Measurements from ENCODE around the gene RCBTB2. TPM values are rescaled to one million over a fixed set of nuclear protein-coding genes. Genes with fewer than 3 reads are reported as not detected.

The RCBTB2 gene
- total RNA-seq, 4 donors from 2014 or later: 7.0 to 10.6 (median 8.5) TPM

GRCh38 chr13:48492470-48493065 is 40.3 kb downstream of the RCBTB2 start:
- peak overlapping the region in 3 of 4 donors; percentile 67 to 80 (median 67) for H3K27ac ChIP-seq
- H3K9me3 ChIP-seq: peaks cover 0 to 6% (median 0%) of the 10 kb centered on the region in 4 donors
- 56 to 65% methylated on average over 16 of the region's 16 CpGs for WGBS, 2 donors
- DNase-seq (ENCODE audit: low spot score in 2 of 2): peak; percentile 27 to 63
- peaks cover 0 to 36% (median 10%) of the 10 kb centered on the region in 4 donors for H3K4me1 ChIP-seq
- TF ChIP-seq EP300 (IDR thresholded peaks at IDR 0.05): peak; percentile 21 to 88
- no peak for TF ChIP-seq CTCF (IDR thresholded peaks at IDR 0.05)
- peak overlapping the region in 2 of 4 donors; percentile 14 to 34 for H3K4me3 ChIP-seq
- no peaks in the 10 kb centered on the region for H3K27me3 ChIP-seq
- H3K36me3 ChIP-seq: peaks cover 0 to 23% (median 0%) of the 10 kb centered on the region in 3 donors

GRCh38 chr13:48492096-48492440 is 40.8 kb downstream of the RCBTB2 start:
- no peak for TF ChIP-seq POLR2A (IDR thresholded peaks at IDR 0.05)
- TF ChIP-seq CTCF (IDR thresholded peaks at IDR 0.05): no peak
- no peak for TF ChIP-seq EP300 (IDR thresholded peaks at IDR 0.05)
- 75 to 81% methylated on average over 1 of the region's 1 CpG for WGBS, 2 donors

GRCh38 chr13:48491423-48492095 is 41.3 kb downstream of the RCBTB2 start:
- H3K36me3 ChIP-seq: peaks cover 0 to 24% (median 0%) of the 10 kb centered on the region in 3 donors
- H3K4me1 ChIP-seq: peaks cover 0 to 36% (median 10%) of the 10 kb centered on the region in 4 donors
- no peak for DNase-seq (ENCODE audit: low spot score in 2 of 2)
- H3K27me3 ChIP-seq: no peaks in the 10 kb centered on the region
- peak overlapping the region in 3 of 4 donors; percentile 67 to 80 (median 67) for H3K27ac ChIP-seq
- peak overlapping the region in 2 of 4 donors; percentile 14 to 34 for H3K4me3 ChIP-seq
- peaks cover 0 to 6% (median 0%) of the 10 kb centered on the region in 4 donors for H3K9me3 ChIP-seq
- no peak for TF ChIP-seq CTCF (IDR thresholded peaks at IDR 0.05)
- TF ChIP-seq POLR2A (IDR thresholded peaks at IDR 0.05): no peak
- TF ChIP-seq EP300 (IDR thresholded peaks at IDR 0.05): no peak

More at GRCh38 chr13:48492096-48492440, 40.8 kb downstream of the RCBTB2 start:
- Histone ChIP-seq H3K4me1 (peaks cover 0 to 36% (median 10%) of the 10 kb centered on the region in 4 donors), H3K27ac (peak overlapping the region in 3 of 4 donors; percentile 67 to 80 (median 67)), H3K36me3 (peaks cover 0 to 24% (median 0%) of the 10 kb centered on the region in 3 donors), H3K4me3 (peak overlapping the region in 3 of 4 donors; percentile 1 to 34 (median 14)), H3K9me3 (peaks cover 0 to 6% (median 0%) of the 10 kb centered on the region in 4 donors), H3K27me3 (no peaks in the 10 kb centered on the region)
- DNase-seq (ENCODE audit: low spot score in 2 of 2): no peak

GRCh38 chr13:48490241-48490640 is 42.6 kb downstream of the RCBTB2 start:
- Histone ChIP-seq H3K4me1 (peaks cover 0 to 36% (median 10%) of the 10 kb centered on the region in 4 donors), H3K4me3 (no peak overlapping the region), H3K36me3 (peaks cover 0 to 22% (median 0%) of the 10 kb centered on the region in 3 donors), H3K9me3 (peaks cover 0 to 6% (median 0%) of the 10 kb centered on the region in 4 donors), H3K27me3 (no peaks in the 10 kb centered on the region), H3K27ac (no peak overlapping the region)
- TF ChIP-seq POLR2A (IDR thresholded peaks at IDR 0.05): no peak
- TF ChIP-seq EP300 (IDR thresholded peaks at IDR 0.05): no peak
- no peak for TF ChIP-seq CTCF (IDR thresholded peaks at IDR 0.05)
- DNase-seq (ENCODE audit: low spot score in 2 of 2): no peak
- WGBS, 2 donors: 87 to 92% methylated on average over 3 of the region's 3 CpGs

- Histone ChIP-seq H3K36me3 (peaks cover 0 to 22% (median 0%) of the 10 kb centered on the region in 3 donors), H3K9me3 (peaks cover 0 to 6% (median 0%) of the 10 kb centered on the region in 4 donors), H3K27me3 (no peaks in the 10 kb centered on the region), H3K4me1 (peaks cover 0 to 35% (median 10%) of the 10 kb centered on the region in 4 donors), H3K27ac (no peak overlapping the region), H3K4me3 (no peak overlapping the region)
- no peak for TF ChIP-seq EP300 (IDR thresholded peaks at IDR 0.05)
- TF ChIP-seq CTCF (IDR thresholded peaks at IDR 0.05): no peak
- no peak for TF ChIP-seq POLR2A (IDR thresholded peaks at IDR 0.05)
- DNase-seq (ENCODE audit: low spot score in 2 of 2): no peak
Observed at GRCh38 chr13:48489666-48490065, 43.2 kb downstream of the RCBTB2 start.
